GM19324 (cell line): ENCODE measurements around the gene S100A12.
"Not testable (repeated sequence)": the region's sequence is repeated elsewhere in the genome, so short reads cannot be mapped to it uniquely, and the experiment has no call there.

Experiments used
- ATAC-seq: cut with Tn5 transposase; IDR thresholded peaks from one replicate; pipeline ENCODE4 v1.9.1; 2021; ENCODE audit warnings: mild to moderate bottlenecking, moderate library complexity; ENCODE audit not compliant: unreplicated experiment, low FRiP score

The S100A12 gene

GRCh38 chr1:153354515-153355193 lies 20.8 kb downstream of the S100A12 start:
- no peak for ATAC-seq

- no peak for ATAC-seq
Measured at GRCh38 chr1:153353226-153353947, 22.0 kb downstream of the S100A12 start.

- ATAC-seq: no peak
Measured at GRCh38 chr1:153352523-153352922, 22.9 kb downstream of the S100A12 start.

GRCh38 chr1:153350321-153350957 lies 25.0 kb downstream of the S100A12 start:
- ATAC-seq: no peak

- no peak for ATAC-seq
Measured at GRCh38 chr1:153349363-153350320, 25.8 kb downstream of the S100A12 start.

- ATAC-seq: no peak
Measured at GRCh38 chr1:153348511-153349362, 26.7 kb downstream of the S100A12 start, which contains the start of gene PGLYRP4. Gene PGLYRP4 (minus strand): TSS chr1:153348841. CDS start chr1:153347932, 909 bp downstream.

GRCh38 chr1:153347856-153348255 lies 27.6 kb downstream of the S100A12 start:
- no peak for ATAC-seq

GRCh38 chr1:153347049-153347448 lies 28.4 kb downstream of the S100A12 start:
- ATAC-seq: not testable (repeated sequence)

- ATAC-seq: no peak
Measured at GRCh38 chr1:153346077-153346723, 29.2 kb downstream of the S100A12 start.

GRCh38 chr1:153345187-153346076 lies 30.0 kb downstream of the S100A12 start:
- no peak for ATAC-seq

- no peak for ATAC-seq
Measured at GRCh38 chr1:153344718-153345025, 30.7 kb downstream of the S100A12 start.

GRCh38 chr1:153343811-153344717 lies 31.4 kb downstream of the S100A12 start:
- no peak for ATAC-seq

- no peak for ATAC-seq
Measured at GRCh38 chr1:153343040-153343681, 32.3 kb downstream of the S100A12 start.

- ATAC-seq: no peak
Measured at GRCh38 chr1:153342178-153342577, 33.2 kb downstream of the S100A12 start.

- ATAC-seq: no peak
Measured at GRCh38 chr1:153341431-153341934, 33.9 kb downstream of the S100A12 start.

- no peak for ATAC-seq
Measured at GRCh38 chr1:153340356-153340755, 35.1 kb downstream of the S100A12 start.
